Kidney tubule cell (primary cell): ENCODE measurements around the gene SLC49A3.
"Not testable (repeated sequence)": the region's sequence is repeated elsewhere in the genome, so short reads cannot be mapped to it uniquely, and the experiment has no call there.

Experiments used
- DNase-seq: peaks from one replicate; pipeline ENCODE4 v3.0.0-alpha.2; 2018; ENCODE audit warnings: low spot score

SLC49A3 gene

DNA sequence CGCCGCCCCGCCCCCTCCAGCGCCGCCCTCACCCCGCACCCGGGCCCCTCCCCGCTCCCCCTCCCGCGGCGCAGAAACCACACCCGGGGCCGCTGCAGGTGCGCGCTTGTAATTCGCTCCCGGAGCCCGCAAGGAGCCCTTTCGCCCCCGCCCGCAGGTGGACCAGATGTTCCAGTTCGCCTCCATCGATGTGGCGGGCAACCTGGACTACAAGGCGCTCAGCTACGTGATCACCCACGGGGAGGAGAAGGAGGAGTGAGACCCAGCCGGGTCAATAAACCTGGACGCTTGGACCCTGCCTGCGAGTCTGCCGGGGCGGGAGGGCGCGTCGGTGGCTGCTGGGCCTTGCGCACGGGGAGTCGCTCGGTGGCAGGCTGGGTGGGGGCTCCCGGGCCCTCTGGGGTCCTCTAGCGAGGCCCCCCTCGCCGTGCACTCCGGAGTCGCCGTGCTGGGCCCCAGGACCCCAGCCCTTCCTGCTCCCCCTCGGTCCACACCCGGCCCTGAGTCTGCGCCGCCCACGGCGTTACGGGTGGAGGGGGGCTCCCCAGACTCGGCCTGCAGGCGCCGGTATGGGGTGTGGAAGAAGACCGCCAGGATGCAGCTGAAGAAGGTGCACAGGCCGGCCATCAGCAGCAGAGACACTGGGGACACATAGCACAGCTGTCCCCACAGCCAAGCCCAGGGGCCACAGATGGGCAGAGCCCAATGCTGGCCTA lies 7.1 kb downstream of the SLC49A3 start:
- no peak for DNase-seq

DNA sequence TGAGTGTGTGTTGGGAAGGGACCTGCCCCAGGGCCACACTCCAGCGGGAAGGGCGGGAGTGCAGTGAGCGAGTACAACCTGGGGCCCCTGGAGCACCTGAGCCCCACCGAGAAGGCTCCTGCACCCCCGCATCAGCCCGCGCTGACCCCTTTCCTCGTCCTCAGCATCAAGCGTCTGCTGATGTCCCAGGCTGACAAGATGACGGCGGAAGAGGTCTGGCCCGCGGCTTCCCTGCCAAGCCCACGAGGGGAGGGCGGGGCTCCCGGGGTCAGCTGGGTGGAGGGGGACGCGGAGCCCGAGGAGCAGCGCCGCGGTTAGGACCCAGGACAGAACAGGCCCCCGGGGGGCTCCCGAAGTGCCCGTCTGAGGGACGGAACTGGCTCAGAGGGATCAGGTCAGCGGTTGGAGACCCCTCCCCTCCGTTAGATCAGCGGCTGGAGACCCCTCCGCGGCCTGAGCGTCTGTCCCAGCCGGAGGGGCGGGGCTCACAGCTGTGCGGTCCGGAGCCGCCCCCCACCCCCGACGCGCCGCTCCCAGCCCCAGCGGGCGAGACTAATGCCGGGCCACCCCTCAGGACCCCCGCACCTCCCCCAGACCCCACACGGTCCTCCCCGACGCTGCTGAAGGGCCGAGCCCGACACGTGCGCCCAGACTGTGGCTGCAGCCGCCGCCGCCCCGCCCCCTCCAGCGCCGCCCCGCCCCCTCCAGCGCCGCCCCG lies 7.9 kb downstream of the SLC49A3 start:
- peak; percentile 44 for DNase-seq

DNA sequence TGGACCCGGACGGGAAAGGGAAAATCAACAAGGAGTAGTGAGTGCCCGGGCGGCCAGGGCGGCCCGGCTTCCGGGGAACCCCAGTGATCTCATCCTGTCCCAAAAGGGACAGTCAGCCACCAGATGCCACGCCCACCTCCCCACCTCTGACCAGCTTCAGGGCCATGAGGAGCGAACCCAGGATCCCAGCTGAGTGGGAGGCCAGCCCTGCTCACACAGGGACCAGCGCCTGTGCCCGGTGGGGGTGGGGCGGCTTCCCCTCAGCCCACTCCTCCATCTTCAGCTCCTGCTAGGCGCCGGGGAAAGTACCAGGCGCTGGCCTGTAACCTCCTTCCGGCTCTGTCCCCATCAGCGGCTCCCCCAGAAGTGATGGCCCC lies 8.4 kb downstream of the SLC49A3 start:
- no peak for DNase-seq

DNA sequence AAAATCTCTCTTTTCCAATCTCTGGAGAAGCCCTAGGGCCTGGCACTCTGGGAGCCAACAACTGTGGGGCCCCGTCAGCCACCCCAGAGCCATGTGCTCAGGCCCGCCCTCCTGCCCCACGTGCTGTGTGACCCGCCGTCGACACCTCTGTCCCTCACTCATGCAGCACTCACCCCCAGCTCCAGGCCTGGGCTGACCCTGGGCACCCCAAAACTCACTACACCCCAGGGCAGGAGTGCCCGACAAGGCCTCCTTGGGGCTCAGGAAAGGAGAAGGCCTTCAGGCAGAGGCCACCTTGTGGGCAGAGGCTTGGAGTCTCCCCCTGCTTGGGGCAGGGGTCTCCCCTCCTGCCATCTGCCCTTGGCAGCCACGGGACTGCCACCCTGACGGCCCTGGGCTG lies 8.9 kb downstream of the SLC49A3 start:
- no peak for DNase-seq

DNA sequence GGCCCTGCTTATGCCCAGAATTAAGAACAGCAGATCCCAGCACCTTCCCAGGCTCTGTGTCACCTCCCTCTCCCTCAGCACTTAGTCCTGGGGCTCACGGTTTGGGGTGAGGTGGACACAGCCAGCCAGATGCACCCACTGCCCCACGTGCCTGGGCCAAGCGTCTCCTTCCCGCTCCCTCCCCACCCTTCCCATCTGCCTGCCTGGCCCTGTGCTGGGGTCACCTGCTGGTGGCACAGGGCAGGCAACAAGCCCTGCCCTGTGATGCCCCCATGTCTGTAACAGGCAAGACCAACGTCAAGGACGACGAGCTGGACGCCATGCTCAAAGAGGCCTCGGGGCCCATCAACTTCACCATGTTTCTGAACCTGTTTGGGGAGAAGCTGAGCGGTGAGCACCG lies 9.3 kb downstream of the SLC49A3 start:
- DNase-seq, result no peak

GRCh38 chr4:679104-679481 lies 9.9 kb downstream of the SLC49A3 start:
- DNase-seq, result no peak

DNA sequence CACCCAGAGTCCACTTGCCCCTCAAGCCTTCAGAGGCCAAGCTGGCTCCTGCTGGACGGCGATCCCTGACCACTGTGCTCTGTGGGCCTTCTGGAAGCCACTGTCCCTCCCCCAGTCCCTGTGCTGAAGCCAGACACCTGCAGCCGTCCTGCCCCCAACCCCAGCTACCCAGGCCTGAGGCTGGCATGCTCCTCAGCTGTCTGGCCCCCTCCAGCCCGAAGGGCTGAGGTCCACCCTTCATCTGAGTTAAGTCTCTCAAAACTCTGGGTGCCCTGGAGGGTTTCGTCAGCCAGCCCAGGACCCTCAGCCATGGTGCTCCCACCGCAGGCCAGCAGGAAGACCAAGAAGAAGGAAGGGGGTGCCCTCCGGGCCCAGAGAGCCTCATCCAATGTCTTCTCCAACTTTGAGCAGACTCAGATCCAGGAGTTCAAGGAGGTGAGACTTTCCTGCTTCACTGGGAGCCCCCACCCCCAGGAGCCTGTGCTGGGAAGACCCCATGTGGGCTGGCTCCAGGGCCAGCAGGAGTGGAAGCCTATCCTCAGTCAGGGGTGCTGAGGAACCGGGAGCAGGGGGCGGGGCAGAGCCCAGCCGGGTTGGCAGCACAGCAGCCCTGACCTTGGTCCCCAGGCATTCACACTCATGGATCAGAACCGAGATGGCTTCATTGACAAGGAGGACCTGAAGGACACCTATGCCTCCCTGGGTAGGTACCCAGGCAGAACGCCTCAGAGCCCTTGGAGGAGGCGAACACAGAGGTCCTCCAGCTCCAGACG lies 10.4 kb downstream of the SLC49A3 start:
- no peak for DNase-seq

- DNase-seq, result no peak
These were observed 11.3 kb downstream of the SLC49A3 start for GRCh38 chr4:677431-678293.

GRCh38 chr4:676871-677235 lies 12.1 kb downstream of the SLC49A3 start:
- DNase-seq, result no peak

GRCh38 chr4:675980-676870 lies 12.7 kb downstream of the SLC49A3 start:
- DNase-seq, result no peak

- no peak for DNase-seq
These were observed 13.7 kb downstream of the SLC49A3 start for GRCh38 chr4:675036-675882.

DNA sequence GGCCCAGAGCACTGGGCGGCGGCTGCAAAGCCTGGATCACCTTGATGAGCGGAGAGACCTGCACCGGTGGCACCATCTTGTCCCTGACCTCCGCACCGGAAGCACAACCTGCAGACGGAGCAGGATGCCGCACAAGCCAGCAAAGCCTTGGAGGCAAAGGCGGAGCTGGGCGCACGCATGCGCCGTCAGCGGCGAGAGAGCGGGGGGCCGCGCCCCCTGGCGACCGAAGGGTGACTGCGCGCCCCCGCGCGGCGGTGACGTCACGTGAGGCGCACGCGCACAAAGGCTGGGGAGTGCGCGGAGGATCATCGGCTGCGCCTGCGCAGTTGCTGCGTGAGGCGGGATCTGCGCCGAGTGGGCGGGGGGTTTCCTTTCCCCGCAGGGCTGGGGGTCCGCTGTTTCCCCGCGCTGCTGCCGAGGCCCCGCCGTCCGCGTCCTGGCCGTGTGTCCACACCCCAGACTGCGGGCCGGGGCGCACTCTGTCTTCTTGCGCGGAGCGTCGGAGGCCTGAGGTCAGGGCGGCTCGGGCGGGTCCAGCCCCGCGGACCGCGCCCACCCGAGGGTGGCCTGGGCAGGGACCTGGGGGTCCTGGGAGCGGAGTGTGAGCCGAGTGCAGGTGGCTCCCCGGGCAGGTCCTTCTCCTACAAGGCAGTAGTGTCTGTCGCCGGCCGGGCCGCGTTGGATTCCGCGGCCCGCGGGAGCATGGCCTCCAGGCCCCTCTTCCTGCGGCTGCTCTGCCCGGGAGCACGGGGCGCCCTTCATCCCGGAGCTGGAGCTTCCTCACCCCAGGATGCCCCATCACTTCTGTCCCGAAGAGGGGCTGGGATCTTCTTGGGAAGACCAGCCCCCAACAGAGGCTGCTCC lies 14.5 kb downstream of the SLC49A3 start, which contains the start of the genes ATP5ME and MYL5:
ATP5ME (minus strand) TSS at position 105 of the 864 bp plus-strand sequence; CDS start at position 76, 29 bp downstream.
MYL5 (plus strand) TSS at position 371 of the 864 bp plus-strand sequence. CDS start 3,485 bp downstream, outside the sequence.
- DNase-seq, result peak; percentile 96

- no peak for DNase-seq
These were observed 15.4 kb downstream of the SLC49A3 start for GRCh38 chr4:673349-674091.

DNA sequence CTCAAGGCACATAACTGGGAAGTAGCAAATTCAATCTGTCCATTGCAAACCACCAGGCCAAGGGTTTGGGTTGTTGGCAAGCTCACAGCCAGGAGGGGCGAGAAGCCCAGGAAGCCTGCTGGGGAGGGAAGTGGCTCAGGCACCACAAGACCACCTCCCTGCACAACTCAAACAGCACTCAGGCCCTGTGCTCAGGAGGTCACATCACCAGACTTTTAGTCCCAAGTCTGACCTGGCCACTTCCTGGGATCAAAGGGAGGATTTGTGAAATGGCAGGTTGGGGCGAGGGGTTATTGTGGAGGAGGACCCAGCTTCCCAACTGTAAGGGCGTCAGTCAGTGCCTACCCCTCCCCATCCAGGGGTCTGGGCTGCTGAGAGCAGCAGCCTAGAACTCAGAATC lies 17.2 kb downstream of the SLC49A3 start:
- no peak for DNase-seq

- DNase-seq, result not testable (repeated sequence)
These were observed 19.0 kb downstream of the SLC49A3 start for GRCh38 chr4:669806-670559.

GRCh38 chr4:668219-668618 lies 20.7 kb downstream of the SLC49A3 start:
- DNase-seq, result not testable (repeated sequence)

- no peak for DNase-seq
These were observed 21.4 kb downstream of the SLC49A3 start for GRCh38 chr4:667545-667925.
